ENCODE measurements around the gene DLG5. TPM values are rescaled to one million over a fixed set of nuclear protein-coding genes. Genes with fewer than 3 reads are reported as not detected.

The DLG5 gene
- total RNA-seq, 1 experiment from 2014 or later: 69.7 TPM

- no peak for DNase-seq
Measured at GRCh38 chr10:77912576-77912975, 14.0 kb downstream of the DLG5 start.

GRCh38 chr10:77911535-77912123, 14.9 kb downstream of the DLG5 start:
- Histone ChIP-seq H3K36me3 (ENCODE audit: control insufficient read depth, insufficient read depth, low read length) (no peaks in the 10 kb centered on the region), H3K4me1 (peaks cover 56% of the 10 kb centered on the region), H3K4me3 (ENCODE audit: low read depth, low read length) (no peak overlapping the region), H3K27me3 (replicated peaks; ENCODE audit: control insufficient read depth, insufficient read depth, low read length) (no peaks in the 10 kb centered on the region), H3K9me3 (no peaks in the 10 kb centered on the region)
- DNase-seq: peak in 1 of 2 experiments; percentile 28
- H3K9me3 Mint-ChIP-seq (ENCODE audit: unreplicated experiment): no peaks in the 10 kb centered on the region
- H3K4me3 Mint-ChIP-seq (ENCODE audit: unreplicated experiment): no peak overlapping the region
- H3K27ac Mint-ChIP-seq (ENCODE audit: unreplicated experiment): peak overlapping the region; percentile 99
- BruUV-seq (replicated peaks): no TSS peak
- POLR2A ChIA-PET: interaction anchor here (0.7 kb wide), 2 partner anchors 18 to 22 kb away, joined by 3 to 4 read pairs; no protein-coding TSS in a partner anchor
- peaks cover 40% of the 10 kb centered on the region for H3K4me1 Mint-ChIP-seq (ENCODE audit: low read depth, unreplicated experiment)
- TF ChIP-seq CTCF (IDR thresholded peaks at IDR 0.05; ENCODE audit: insufficient read depth in 1 of 2, low read depth in 1 of 2, low read length in 1 of 2, severe bottlenecking in 1 of 2, unreplicated experiment in 1 of 2): no peak
- CTCF ChIA-PET: no interaction called here
- H3K36me3 Mint-ChIP-seq (ENCODE audit: insufficient read depth, unreplicated experiment): peaks cover 22% of the 10 kb centered on the region
- intact Hi-C loops (cut with micrococcal nuclease; ENCODE audit: unreplicated experiment): no loop called here
- no peaks in the 10 kb centered on the region for H3K27me3 Mint-ChIP-seq (ENCODE audit: insufficient read depth, unreplicated experiment)

More at GRCh38 chr10:77912576-77912975, 14.0 kb downstream of the DLG5 start:
- Mint-ChIP-seq H3K27ac (ENCODE audit: unreplicated experiment) (peak overlapping the region; percentile 39), H3K4me3 (ENCODE audit: unreplicated experiment) (no peak overlapping the region), H3K36me3 (ENCODE audit: insufficient read depth, unreplicated experiment) (peaks cover 31% of the 10 kb centered on the region), H3K4me1 (ENCODE audit: low read depth, unreplicated experiment) (peaks cover 40% of the 10 kb centered on the region), H3K9me3 (ENCODE audit: unreplicated experiment) (no peaks in the 10 kb centered on the region), H3K27me3 (ENCODE audit: insufficient read depth, unreplicated experiment) (no peaks in the 10 kb centered on the region)
- Histone ChIP-seq H3K4me3 (ENCODE audit: low read depth, low read length) (no peak overlapping the region), H3K36me3 (ENCODE audit: control insufficient read depth, insufficient read depth, low read length) (no peaks in the 10 kb centered on the region), H3K27me3 (replicated peaks; ENCODE audit: control insufficient read depth, insufficient read depth, low read length) (no peaks in the 10 kb centered on the region), H3K9me3 (no peaks in the 10 kb centered on the region), H3K4me1 (peaks cover 47% of the 10 kb centered on the region)
- no peak for TF ChIP-seq CTCF (IDR thresholded peaks at IDR 0.05; ENCODE audit: insufficient read depth in 1 of 2, low read depth in 1 of 2, low read length in 1 of 2, severe bottlenecking in 1 of 2, unreplicated experiment in 1 of 2)
- ChIA-PET CTCF (no interaction called here), POLR2A (no interaction called here)
- no TSS peak for BruUV-seq (replicated peaks)
- intact Hi-C loops (cut with micrococcal nuclease; ENCODE audit: unreplicated experiment): no loop called here

- ChIA-PET CTCF (interaction anchor here (0.6 to 1.9 kb wide), 4 partner anchors 9 to 331 kb away, joined by 5 to 8 read pairs (median 6); no protein-coding TSS in a partner anchor), POLR2A (no interaction called here)
- Mint-ChIP-seq H3K9me3 (ENCODE audit: unreplicated experiment) (no peaks in the 10 kb centered on the region), H3K36me3 (ENCODE audit: insufficient read depth, unreplicated experiment) (peaks cover 21% of the 10 kb centered on the region), H3K4me3 (ENCODE audit: unreplicated experiment) (peak overlapping the region; percentile 80), H3K4me1 (ENCODE audit: low read depth, unreplicated experiment) (peaks cover 40% of the 10 kb centered on the region), H3K27me3 (ENCODE audit: insufficient read depth, unreplicated experiment) (no peaks in the 10 kb centered on the region), H3K27ac (ENCODE audit: unreplicated experiment) (peak overlapping the region; percentile 99)
- no peak for DNase-seq
- no peaks in the 10 kb centered on the region for H3K36me3 ChIP-seq (ENCODE audit: control insufficient read depth, insufficient read depth, low read length)
- H3K4me1 ChIP-seq: peaks cover 53% of the 10 kb centered on the region
- H3K9me3 ChIP-seq: no peaks in the 10 kb centered on the region
- TF ChIP-seq CTCF (IDR thresholded peaks at IDR 0.05; ENCODE audit: insufficient read depth in 1 of 2, low read depth in 1 of 2, low read length in 1 of 2, severe bottlenecking in 1 of 2, unreplicated experiment in 1 of 2): no peak
- BruUV-seq (replicated peaks): no TSS peak
- H3K27me3 ChIP-seq (replicated peaks; ENCODE audit: control insufficient read depth, insufficient read depth, low read length): no peaks in the 10 kb centered on the region
- no peak overlapping the region for H3K4me3 ChIP-seq (ENCODE audit: low read depth, low read length)
- intact Hi-C loops (cut with micrococcal nuclease; ENCODE audit: unreplicated experiment): no loop called here
Measured at GRCh38 chr10:77910524-77911145, 15.9 kb downstream of the DLG5 start.

Measured in Caco-2 (cell line).